Measurements from ENCODE around the gene ATOX1. TPM values are rescaled to one million over a fixed set of nuclear protein-coding genes. Genes with fewer than 3 reads are reported as not detected.

ATOX1 gene
- total and polyA plus RNA-seq, 2 of the 13 experiments (the other 11 are each of a cell fraction or from before 2014, with no cell fraction given): 62.4 to 124 TPM

- Histone ChIP-seq H3K9ac (ENCODE audit: insufficient read depth, low read depth, low read length) (no peak overlapping the region), H3K79me2 (ENCODE audit: insufficient read depth, low read length) (no peaks in the 10 kb centered on the region), H2AFZ (ENCODE audit: low read length) (no peak overlapping the region), H3K4me1 (ENCODE audit: insufficient read depth, low read length) (no peaks in the 10 kb centered on the region), H3K9me3 (ENCODE audit: low read length) (no peaks in the 10 kb centered on the region), H3K4me3 (replicated peaks in 1 of 3; ENCODE audit: insufficient read depth in 1 of 3, low read depth in 2 of 3, low read length in 3 of 3) (no peak overlapping the region), H3K4me2 (ENCODE audit: low read depth, low read length) (no peak overlapping the region), H3K36me3 (replicated peaks in 1 of 2; ENCODE audit: control insufficient read depth in 1 of 2, insufficient read depth in 2 of 2, low read length in 2 of 2) (no peaks in the 10 kb centered on the region), H3K27me3 (ENCODE audit: control insufficient read depth in 1 of 2, insufficient read depth in 2 of 2, low read length in 2 of 2) (no peaks in the 10 kb centered on the region), H3K27ac (ENCODE audit: extremely low read length, insufficient read depth, low read length) (no peak overlapping the region), H4K20me1 (ENCODE audit: insufficient read depth, low read length) (no peaks in the 10 kb centered on the region)
- ATAC-seq: no peak
- DNase-seq (ENCODE audit: low spot score): no peak
- BruUV-seq (replicated peaks): no TSS peak
- no peak for TF ChIP-seq NONO (IDR thresholded peaks at IDR 0.05)
- no peak for TF ChIP-seq NONO (CRISPR knock-in tag; conservative IDR thresholded peaks at IDR 0.05)
- TF ChIP-seq ERF (CRISPR knock-in tag; IDR thresholded peaks at IDR 0.05): no peak
- TF ChIP-seq RELA (CRISPR knock-in tag; IDR thresholded peaks at IDR 0.05): no peak
- no peak for TF ChIP-seq NFKB2 (CRISPR knock-in tag; IDR thresholded peaks at IDR 0.05; ENCODE audit: borderline replicate concordance)
- no peak for TF ChIP-seq ZNF737 (CRISPR knock-in tag; IDR thresholded peaks at IDR 0.05; ENCODE audit: borderline replicate concordance)
- TF ChIP-seq BCL6 (CRISPR knock-in tag; IDR thresholded peaks at IDR 0.05): no peak
- no peak for TF ChIP-seq EP300 (IDR thresholded peaks at IDR 0.05; ENCODE audit: low read depth in 2 of 2, low read length in 2 of 2)
- TF ChIP-seq EP300 (CRISPR knock-in tag; IDR thresholded peaks at IDR 0.05; ENCODE audit: borderline replicate concordance): no peak
- no peak for TF ChIP-seq CCAR2 (optimal IDR thresholded peaks at IDR 0.05; ENCODE audit: low read depth, low read length)
- TF ChIP-seq ZNF720 (CRISPR knock-in tag; IDR thresholded peaks at IDR 0.05): no peak
- no peak for TF ChIP-seq MED8 (CRISPR knock-in tag; IDR thresholded peaks at IDR 0.05; ENCODE audit: insufficient replicate concordance)
- TF ChIP-seq, protein P1, sequence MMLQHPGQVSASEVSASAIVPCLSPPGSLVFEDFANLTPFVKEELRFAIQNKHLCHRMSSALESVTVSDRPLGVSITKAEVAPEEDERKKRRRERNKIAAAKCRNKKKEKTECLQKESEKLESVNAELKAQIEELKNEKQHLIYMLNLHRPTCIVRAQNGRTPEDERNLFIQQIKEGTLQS (CRISPR knock-in tag; IDR thresholded peaks at IDR 0.05): no peak
- no peak for TF ChIP-seq ATAD3A (CRISPR knock-in tag; IDR thresholded peaks at IDR 0.05)
- ChIA-PET CTCF (ENCODE audit: low intra/inter-chr PET ratio, low total read pairs) (no interaction called here), POLR2A (no interaction called here)
- 19% methylated on average over 2 of the region's 2 CpGs for WGBS (ENCODE audit: low lambda C conversion rate)
- no peak for FAIRE-seq
- intact Hi-C loops (cut with micrococcal nuclease; ENCODE audit: unreplicated experiment): no loop called here
- in situ Hi-C loops (cut with HindIII; ENCODE audit: extremely low pct_ligation_motif_present, low pct_unique_long_range_greater_than_20kb): no loop called here
These were observed 34.1 kb downstream of the ATOX1 start for GRCh38 chr5:151724360-151724759.

All from HepG2 (cell line).